Measurements from ENCODE around the gene SNF8.
"Not testable (repeated sequence)": the region's sequence is repeated elsewhere in the genome, so short reads cannot be mapped to it uniquely, and the experiment has no call there.

The SNF8 gene

GRCh38 chr17:48944515-48945260, at the start of gene SNF8:
SNF8 (minus strand) TSS chr17:48944842; CDS start chr17:48944734, 108 bp downstream.
- peak; percentile 71 for DNase-seq (ENCODE audit: low spot score)

- no peak for DNase-seq (ENCODE audit: low spot score)
Observed at GRCh38 chr17:48993951-48994350, 49.3 kb upstream of the SNF8 start.

GRCh38 chr17:48993305-48993704, 48.7 kb upstream of the SNF8 start:
- DNase-seq (ENCODE audit: low spot score) = no peak

- DNase-seq (ENCODE audit: low spot score) = no peak
Observed at GRCh38 chr17:48992444-48992843, 47.8 kb upstream of the SNF8 start.

DNA sequence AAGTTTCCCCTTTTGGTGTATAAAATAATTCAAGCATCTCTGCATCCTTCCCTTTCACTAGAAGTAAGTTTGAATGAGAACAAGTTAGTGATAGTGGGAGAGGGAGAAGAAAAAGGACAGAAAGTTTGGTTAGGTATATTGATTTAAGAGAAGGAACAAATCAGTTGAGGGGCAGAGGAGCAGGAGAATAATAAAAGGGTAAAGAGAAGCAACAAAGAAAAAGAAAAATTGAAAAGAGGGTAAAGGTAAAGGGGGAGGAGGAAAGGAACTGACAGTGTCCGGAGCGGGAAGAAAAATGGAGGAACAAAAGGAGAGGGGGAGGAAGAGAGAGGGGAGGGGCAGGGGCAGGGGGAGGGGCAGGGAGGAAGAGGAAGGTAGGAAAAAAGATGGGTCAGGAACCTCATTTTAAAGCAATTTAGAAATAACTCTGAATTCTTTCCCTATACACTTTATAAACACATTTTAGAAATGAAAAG, 46.3 kb upstream of the SNF8 start:
- no peak for DNase-seq (ENCODE audit: low spot score)

DNA sequence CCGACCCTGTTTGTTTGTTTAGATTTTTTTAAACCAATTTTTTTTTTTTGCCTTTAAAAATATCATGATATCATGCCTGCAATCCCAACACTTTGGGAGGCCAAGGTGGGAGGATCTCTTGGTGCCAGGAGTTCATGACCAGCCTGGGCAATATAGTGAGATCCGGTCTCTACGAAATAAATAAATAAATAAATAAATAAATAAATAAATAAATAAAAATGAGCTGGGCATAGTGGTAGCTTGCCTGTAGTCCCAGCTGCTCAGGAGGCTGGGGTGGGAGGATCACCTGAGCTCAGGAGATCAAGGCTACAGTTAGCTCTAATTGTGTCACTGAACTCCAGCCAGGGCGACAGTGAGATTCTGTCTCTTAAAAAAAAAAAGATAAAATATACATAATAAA, 44.5 kb upstream of the SNF8 start:
- no peak for DNase-seq (ENCODE audit: low spot score)

GRCh38 chr17:48985436-48986245, 41.0 kb upstream of the SNF8 start:
- no peak for DNase-seq (ENCODE audit: low spot score)

- DNase-seq (ENCODE audit: low spot score) = no peak
Observed at GRCh38 chr17:48981927-48982539, 37.4 kb upstream of the SNF8 start.

GRCh38 chr17:48973806-48974205, 29.2 kb upstream of the SNF8 start:
- DNase-seq (ENCODE audit: low spot score) = no peak

GRCh38 chr17:48972749-48973097, 28.1 kb upstream of the SNF8 start:
- DNase-seq (ENCODE audit: low spot score) = no peak

DNA sequence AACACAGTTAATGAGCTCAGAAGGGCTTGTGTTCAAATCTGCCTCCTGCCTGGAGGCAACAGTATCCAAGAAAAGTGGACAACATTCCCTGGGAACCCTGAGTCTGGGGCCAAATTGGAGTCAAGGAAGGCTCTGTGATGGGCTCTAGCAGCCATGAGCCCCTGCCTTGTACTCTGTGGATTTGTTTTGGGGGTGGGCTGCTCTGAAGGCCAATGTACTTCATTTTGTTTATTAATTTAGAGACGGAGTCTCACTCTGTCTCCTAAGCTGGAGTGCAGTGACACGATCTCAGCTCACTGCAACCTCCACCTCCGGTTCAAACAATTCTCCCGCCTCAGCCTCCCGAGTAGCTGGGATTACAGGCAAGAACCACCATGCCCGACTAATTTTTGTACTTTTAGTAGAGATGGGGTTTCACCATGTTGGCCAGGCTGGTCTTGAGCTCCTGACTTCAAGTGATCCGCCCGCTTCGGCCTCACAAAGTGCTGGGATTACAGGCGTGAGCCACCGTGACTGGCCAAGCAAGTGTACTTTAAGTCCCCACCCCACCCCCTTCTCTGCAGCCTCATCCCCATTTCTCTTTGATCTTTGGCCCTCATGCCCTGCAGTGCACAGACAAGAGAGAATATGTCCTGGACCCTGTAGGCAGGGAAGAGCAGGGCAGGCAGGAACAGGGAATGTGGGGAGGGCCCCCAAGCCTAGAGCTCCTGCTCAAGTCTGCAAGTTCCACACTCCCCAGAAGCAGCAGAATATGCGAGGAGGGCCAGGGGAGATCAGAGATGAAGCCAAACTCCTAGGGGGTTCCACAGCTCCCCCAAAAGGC, 26.4 kb upstream of the SNF8 start:
- no peak for DNase-seq (ENCODE audit: low spot score)

DNA sequence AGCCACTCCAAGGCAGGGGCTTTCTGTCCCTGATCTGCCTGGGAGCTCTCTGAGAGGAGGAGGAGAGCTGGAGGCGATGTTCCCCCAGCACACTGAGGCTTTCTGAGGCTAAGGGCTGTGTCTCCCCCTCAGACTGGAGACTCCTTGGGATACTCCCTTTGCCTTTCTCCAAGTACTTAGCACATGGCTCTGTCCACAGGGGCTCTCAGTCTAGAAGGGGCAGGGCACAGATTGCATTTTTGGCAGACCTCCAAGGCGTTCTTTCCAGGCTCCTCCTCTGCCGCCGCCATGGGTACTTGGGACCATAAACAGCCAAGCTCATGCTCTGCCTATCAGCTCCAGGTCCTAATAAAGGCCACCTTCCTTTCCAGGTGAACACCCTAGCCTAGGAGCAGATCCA, 25.6 kb upstream of the SNF8 start:
- no peak for DNase-seq (ENCODE audit: low spot score)

DNA sequence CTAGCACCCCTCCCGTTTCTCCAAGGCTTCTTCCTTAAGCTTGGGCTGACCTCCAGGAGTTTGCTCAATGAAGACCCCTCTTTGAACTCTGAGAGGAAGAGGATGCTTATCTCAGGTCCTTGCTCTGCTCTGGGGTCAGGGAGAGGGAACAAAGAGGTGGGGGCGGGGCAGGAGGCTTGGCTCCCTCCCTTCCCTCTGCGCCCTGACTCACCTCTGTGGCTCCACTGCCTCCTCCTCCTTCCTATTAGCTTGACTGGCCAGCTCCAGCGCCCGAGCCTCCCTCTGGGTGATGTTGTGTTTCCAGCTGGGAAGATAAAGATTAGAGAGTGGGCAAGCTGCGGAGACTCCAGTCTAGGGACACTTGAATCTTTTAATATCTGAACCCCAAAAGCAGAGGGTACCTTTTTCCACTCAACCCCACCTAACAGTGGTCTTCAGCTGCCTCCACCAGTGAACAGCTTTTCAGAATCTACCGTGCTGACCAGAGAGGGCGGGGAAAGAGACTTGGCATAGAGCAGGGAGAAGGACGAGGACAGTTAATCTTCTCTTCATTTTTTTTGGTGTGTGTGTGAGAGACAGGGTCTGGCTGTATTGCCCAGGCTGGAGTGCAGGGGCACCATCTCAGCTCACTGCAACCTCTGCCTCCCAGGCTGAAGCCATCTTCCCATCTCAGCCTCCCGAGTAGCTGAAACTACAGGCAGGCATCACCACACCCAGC, 17.0 kb upstream of the SNF8 start:
- DNase-seq (ENCODE audit: low spot score) = no peak

DNA sequence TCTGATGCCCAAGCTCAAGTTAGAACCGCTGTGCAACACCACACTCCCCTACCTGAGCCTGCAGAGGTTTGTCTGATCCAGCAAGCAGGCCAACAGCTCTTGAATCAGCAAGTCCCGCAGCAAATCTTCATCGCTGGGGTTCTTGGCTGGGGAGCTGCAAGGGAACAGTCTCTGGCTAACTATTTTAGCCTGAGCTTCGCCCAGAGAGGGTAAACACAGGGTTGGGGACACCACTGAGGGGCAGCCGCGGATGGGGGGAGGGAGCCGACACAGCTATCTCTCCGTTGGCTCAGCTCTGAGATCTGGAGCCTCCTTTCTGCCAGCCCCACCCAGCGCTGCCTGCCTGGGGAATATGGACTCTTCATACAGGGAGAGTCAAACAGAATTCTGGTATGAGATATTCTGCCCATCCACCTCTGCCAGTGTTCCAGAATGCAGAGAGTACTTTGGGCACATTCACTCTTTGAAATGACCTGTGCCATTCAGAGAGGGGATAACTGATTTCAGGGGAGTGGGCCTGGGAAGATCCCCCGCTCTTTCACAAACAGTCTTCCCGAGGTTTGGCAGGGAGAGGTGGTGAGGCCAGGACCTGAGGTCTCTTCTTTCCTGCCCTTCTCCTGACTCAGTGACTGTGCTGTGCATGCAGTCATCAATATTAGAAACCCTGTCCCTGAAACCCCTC, 16.3 kb upstream of the SNF8 start:
- DNase-seq (ENCODE audit: low spot score) = no peak

- no peak for DNase-seq (ENCODE audit: low spot score)
Observed at GRCh38 chr17:48954300-48954755, 9.7 kb upstream of the SNF8 start.

GRCh38 chr17:48952904-48953303, 8.3 kb upstream of the SNF8 start:
- no peak for DNase-seq (ENCODE audit: low spot score)

DNA sequence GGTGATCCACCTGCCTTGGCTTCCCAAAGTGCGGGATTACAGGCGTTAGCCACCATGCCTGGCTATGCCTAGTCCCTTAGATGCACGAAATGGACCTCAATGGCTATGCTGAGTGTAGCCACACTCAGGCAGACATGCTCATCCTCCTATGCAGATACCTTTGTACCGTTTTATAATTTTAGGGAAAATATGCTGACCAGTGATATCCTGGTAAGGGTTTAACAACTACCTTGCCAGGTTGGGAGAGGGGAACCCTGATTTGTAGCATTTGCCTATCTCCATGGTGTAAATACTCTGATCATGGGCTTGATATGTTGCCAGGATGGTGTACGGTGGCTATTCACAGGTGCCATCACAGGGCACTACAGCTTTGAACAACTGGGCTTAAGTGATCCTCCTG, 6.9 kb upstream of the SNF8 start:
- no peak for DNase-seq (ENCODE audit: low spot score)

DNA sequence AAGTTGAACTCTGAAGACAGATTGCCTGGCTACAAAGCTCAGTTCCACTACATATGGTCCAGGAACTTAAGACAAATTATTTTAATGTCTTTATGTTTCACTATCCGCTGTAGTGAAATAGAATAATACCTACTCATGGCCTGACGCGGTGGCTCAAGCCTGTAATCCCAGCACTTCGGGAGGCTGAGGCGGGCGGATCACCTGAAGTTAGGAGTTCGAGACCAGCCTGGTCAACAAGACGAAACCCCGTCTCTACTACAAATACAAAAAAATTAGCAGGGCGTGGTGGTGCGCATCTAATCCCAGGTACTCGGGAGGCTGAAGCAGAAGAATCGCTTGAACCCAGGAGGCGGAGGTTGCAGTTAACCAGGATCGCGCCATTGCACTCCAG, 614 bp upstream of the SNF8 start:
- not testable (repeated sequence) for DNase-seq (ENCODE audit: low spot score)

DNA sequence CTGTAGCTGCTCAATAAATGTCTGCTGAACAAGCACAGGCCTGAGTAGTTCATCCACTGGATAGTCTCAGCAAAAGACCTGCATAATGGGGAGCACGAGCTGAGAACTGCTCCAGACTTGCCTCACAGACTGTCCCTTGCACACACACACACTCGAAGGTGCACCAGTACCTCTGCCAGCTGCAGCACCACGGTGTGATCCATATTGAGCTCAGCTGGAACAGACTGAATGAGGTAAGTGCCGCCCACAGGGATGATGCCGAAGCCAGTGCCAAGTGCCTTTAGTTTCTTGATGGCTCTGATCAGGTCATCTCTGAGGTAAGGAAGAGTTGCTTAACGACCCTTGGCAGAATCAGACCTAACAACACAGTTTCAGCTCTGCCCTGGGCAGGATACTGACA, 11.6 kb downstream of the SNF8 start:
- no peak for DNase-seq (ENCODE audit: low spot score)

DNA sequence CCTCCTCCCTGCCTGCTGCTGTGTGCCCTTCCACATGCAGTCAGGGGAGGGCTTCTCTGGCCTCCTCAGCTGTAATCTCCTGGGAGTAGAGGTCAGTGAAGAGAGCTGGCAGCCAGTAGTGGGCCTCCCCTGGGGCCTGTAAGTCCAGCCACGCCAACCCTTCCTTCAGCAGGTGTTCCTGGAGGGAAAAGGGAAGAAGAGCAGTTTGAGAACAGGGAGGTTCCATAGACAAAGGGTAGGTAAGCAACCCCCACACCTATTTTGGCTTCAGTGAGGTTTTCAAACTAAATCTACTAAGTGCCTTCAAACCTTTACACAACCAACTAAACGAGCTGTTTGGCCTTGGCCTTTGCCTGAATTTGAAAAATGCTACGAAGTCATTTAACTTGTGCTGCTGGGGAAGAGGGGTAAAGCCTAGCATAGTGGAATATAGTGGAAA, 14.2 kb downstream of the SNF8 start:
- no peak for DNase-seq (ENCODE audit: low spot score)

DNA sequence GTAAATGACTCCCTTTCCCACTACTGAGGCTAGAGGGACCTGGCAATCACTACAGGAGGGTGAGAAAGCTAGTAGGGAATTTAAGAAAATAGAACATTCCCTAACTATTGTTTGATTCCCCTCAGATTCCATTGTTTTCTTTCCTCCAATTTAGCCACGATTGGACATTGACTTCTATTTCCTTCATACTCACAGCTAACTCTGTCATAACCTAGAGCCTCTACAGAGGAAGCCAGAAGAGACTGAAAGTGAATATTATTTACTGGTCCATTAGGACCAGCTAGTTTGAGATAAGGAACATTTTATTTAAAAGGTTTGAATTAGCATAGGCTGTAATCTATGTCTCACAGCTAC, 14.9 kb downstream of the SNF8 start:
- DNase-seq (ENCODE audit: low spot score) = no peak
